MM.1S (cell line): ENCODE results near the gene ZNF862.

Experiments used
- DNase-seq: peaks from one replicate; pipeline ENCODE4 v3.0.0-alpha.2; 2015
- H2AFZ ChIP-seq: fragments of 300-600 bp; sonication (generic); 2 replicates; pipeline ENCODE4 v1.6.0; 2016; ENCODE audit warnings: antibody characterized with exemption, low read length
- H3F3A ChIP-seq: fragments of 300-600 bp; sonication (generic); 2 replicates; pipeline ENCODE4 v1.6.1; 2016; ENCODE audit warnings: mild to moderate bottlenecking, antibody characterized with exemption, low read length, moderate library complexity, mixed read lengths; ENCODE audit not compliant: insufficient read depth
- H3K27ac ChIP-seq: fragments of 300-600 bp; sonication (generic); 2 replicates; pipeline ENCODE4 v1.5.1; 2016; ENCODE audit warnings: mild to moderate bottlenecking, low read length
- H3K27me3 ChIP-seq: fragments of 300-600 bp; sonication (generic); replicated peaks from 2 replicates; pipeline ENCODE4 v1.6.0; 2016; ENCODE audit warnings: low read length; ENCODE audit not compliant: insufficient read depth
- H3K36me3 ChIP-seq: fragments of 300-600 bp; sonication (generic); replicated peaks from 2 replicates; pipeline ENCODE4 v1.6.1; 2016; ENCODE audit warnings: mild to moderate bottlenecking, low read length, mixed read lengths; ENCODE audit not compliant: insufficient read depth
- H3K4me1 ChIP-seq: fragments of 300-600 bp; sonication (generic); 2 replicates; pipeline ENCODE4 v1.6.1; 2016; ENCODE audit warnings: low read length, mixed read lengths
- H3K4me2 ChIP-seq: fragments of 300-600 bp; sonication (generic); 2 replicates; pipeline ENCODE4 v1.6.0; 2016; ENCODE audit warnings: low read depth, low read length
- H3K4me3 ChIP-seq: fragments of 300-600 bp; sonication (generic); 2 replicates; pipeline ENCODE4 v1.5.1; 2016; ENCODE audit warnings: low read length, mixed read lengths
- H3K79me2 ChIP-seq: fragments of 300-600 bp; sonication (generic); 2 replicates; pipeline ENCODE4 v1.6.1; 2016; ENCODE audit warnings: mixed run types, low read length, mixed read lengths
- H3K9ac ChIP-seq: fragments of 300-600 bp; sonication (generic); 2 replicates; pipeline ENCODE4 v1.6.1; 2016; ENCODE audit warnings: low read length, mixed read lengths
- H3K9me2 ChIP-seq: fragments of 300-600 bp; sonication (generic); replicated peaks from 2 replicates; pipeline ENCODE4 v1.6.1; 2016; ENCODE audit warnings: mild to moderate bottlenecking, low read length, mixed read lengths; ENCODE audit not compliant: insufficient read depth
- H3K9me3 ChIP-seq: fragments of 300-600 bp; sonication (generic); replicated peaks from 2 replicates; pipeline ENCODE4 v1.6.1; 2016; ENCODE audit warnings: mild to moderate bottlenecking, low read length, mixed read lengths; ENCODE audit not compliant: insufficient read depth
- H4K20me1 ChIP-seq: fragments of 300-600 bp; sonication (generic); 2 replicates; pipeline ENCODE4 v1.6.1; 2016; ENCODE audit warnings: mild to moderate bottlenecking, low read length, moderate library complexity, mixed read lengths; ENCODE audit not compliant: insufficient read depth
- CTCF ChIP-seq: fragments of 300-600 bp; sonication (generic); IDR thresholded peaks from 2 replicates; pipeline ENCODE4 v1.5.1; 2016; ENCODE audit warnings: antibody characterized with exemption, low read length, mixed read lengths
- EZH2 ChIP-seq: fragments of 300-600 bp; sonication (generic); optimal IDR thresholded peaks from 2 replicates; pipeline ENCODE3; 2017; ENCODE audit warnings: low read depth, mild to moderate bottlenecking, antibody characterized with exemption, low read length, mixed read lengths
- EZH2phosphoT487 ChIP-seq: fragments of 300-600 bp; sonication (generic); IDR thresholded peaks from 2 replicates; pipeline ENCODE4 v1.6.1; 2018; ENCODE audit warnings: antibody characterized with exemption, low read length

The ZNF862 gene

GRCh38 chr7:149803551-149804074, 34.6 kb upstream of the ZNF862 start:
- Histone ChIP-seq H3K9ac (no peak overlapping the region), H3K9me3 (no peaks in the 10 kb centered on the region), H3K27ac (no peak overlapping the region), H3K4me2 (no peak overlapping the region), H3K36me3 (no peaks in the 10 kb centered on the region), H3K9me2 (no peaks in the 10 kb centered on the region), H3K27me3 (peaks cover 60% of the 10 kb centered on the region), H4K20me1 (no peaks in the 10 kb centered on the region), H3K4me1 (no peaks in the 10 kb centered on the region), H3K79me2 (no peaks in the 10 kb centered on the region), H2AFZ (no peak overlapping the region), H3F3A (no peaks in the 10 kb centered on the region), H3K4me3 (no peak overlapping the region)
- no peak for TF ChIP-seq EZH2phosphoT487
- TF ChIP-seq CTCF = no peak
- TF ChIP-seq EZH2 = no peak
- no peak for DNase-seq

DNA sequence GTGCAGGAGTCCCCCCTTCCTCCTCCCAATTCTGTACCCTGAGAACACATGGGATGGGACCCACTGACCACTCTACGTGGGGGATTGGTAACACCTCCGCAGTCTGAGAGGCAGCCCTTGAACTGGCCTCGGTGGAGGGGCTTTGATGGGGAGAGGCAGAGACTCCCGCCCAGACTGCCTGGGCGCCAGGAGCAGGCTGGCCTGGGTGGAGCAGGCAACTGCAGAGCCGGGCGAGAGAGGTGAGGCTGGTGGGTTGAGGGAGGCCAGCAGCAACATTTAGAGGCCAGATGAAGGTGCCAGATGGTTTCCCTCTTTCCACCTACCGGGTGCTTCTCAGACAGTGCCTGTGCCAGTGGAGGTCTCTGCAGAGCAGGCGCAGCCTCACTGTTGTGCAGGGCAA, 34.1 kb upstream of the ZNF862 start:
- no peaks in the 10 kb centered on the region for H3F3A ChIP-seq
- no peak overlapping the region for H3K9ac ChIP-seq
- H4K20me1 ChIP-seq = no peaks in the 10 kb centered on the region
- no peaks in the 10 kb centered on the region for H3K9me2 ChIP-seq
- H3K4me1 ChIP-seq = no peaks in the 10 kb centered on the region
- no peaks in the 10 kb centered on the region for H3K9me3 ChIP-seq
- TF ChIP-seq EZH2phosphoT487 = no peak
- no peak for TF ChIP-seq EZH2
- no peak for TF ChIP-seq CTCF
- H2AFZ ChIP-seq = no peak overlapping the region
- no peaks in the 10 kb centered on the region for H3K36me3 ChIP-seq
- H3K27me3 ChIP-seq = peaks cover 63% of the 10 kb centered on the region
- H3K27ac ChIP-seq = no peak overlapping the region
- DNase-seq = no peak
- no peaks in the 10 kb centered on the region for H3K79me2 ChIP-seq
- H3K4me3 ChIP-seq = no peak overlapping the region
- H3K4me2 ChIP-seq = no peak overlapping the region

- Histone ChIP-seq H3K27me3 (peaks cover 87% of the 10 kb centered on the region), H3F3A (no peaks in the 10 kb centered on the region), H3K27ac (no peak overlapping the region), H3K9me3 (no peaks in the 10 kb centered on the region), H2AFZ (no peak overlapping the region), H3K36me3 (no peaks in the 10 kb centered on the region), H3K4me2 (no peak overlapping the region), H3K9ac (no peak overlapping the region), H3K4me1 (no peaks in the 10 kb centered on the region), H4K20me1 (no peaks in the 10 kb centered on the region), H3K9me2 (no peaks in the 10 kb centered on the region), H3K4me3 (no peak overlapping the region), H3K79me2 (no peaks in the 10 kb centered on the region)
- no peak for DNase-seq
- no peak for TF ChIP-seq CTCF
- no peak for TF ChIP-seq EZH2phosphoT487
- no peak for TF ChIP-seq EZH2
Observed at GRCh38 chr7:149806726-149807125, 31.4 kb upstream of the ZNF862 start.
